B cell (primary cell): ENCODE data around the gene GET4. TPM values are rescaled to one million over a fixed set of nuclear protein-coding genes. Genes with fewer than 3 reads are reported as not detected.

Experiments
- ATAC-seq: fragments of 200-7000 bp; cut with Tn5 transposase; one replicate; pipeline ENCODE4 v1.10.0; 2021; ENCODE audit warnings: low read depth, mild to moderate bottlenecking, moderate number of reproducible peaks, moderate library complexity
- CTCF ChIA-PET: fragments of 350-600 bp; sonication (Branson Sonifier 250); formaldehyde crosslinking; loops from one replicate; lab custom pipeline; 2021; ENCODE audit warnings: antibody characterized with exemption, inconsistent platforms; lab: Charles Lee
- POLR2A ChIA-PET: fragments of 350-600 bp; sonication (Branson Sonifier 250); formaldehyde crosslinking; loops from one replicate; lab custom pipeline; 2021; ENCODE audit warnings: antibody characterized with exemption; lab: Charles Lee
- DNase-seq: peaks from one replicate; pipeline ENCODE4 v3.0.0; 2013
- H2AFZ ChIP-seq: 2 replicates; pipeline ENCODE4 v1.6.1; 2012; ENCODE audit warnings: mild to moderate bottlenecking, low read depth, low read length; ENCODE audit not compliant: insufficient read depth, poor library complexity, severe bottlenecking
- H3K27ac ChIP-seq, 2 donors: 1 replicate in 1 of 2; 2 replicates in 1 of 2; pipeline ENCODE4 v1.5.1; 2012 to 2013; ENCODE audit warnings: low read length in 2 of 2, mild to moderate bottlenecking in 2 of 2, moderate library complexity in 1 of 2
- H3K27me3 ChIP-seq, 4 experiments: fragments of 200-600 bp in 1 of 4; sonication (generic) in 1 of 4; replicated peaks in 1 of 4; 1 replicate in 2 of 4; 2 replicates in 2 of 4; pipeline versions ENCODE4 v1.6.1 to v1.7.0; 2013 to 2016; ENCODE audit warnings: low read length in 3 of 4, mild to moderate bottlenecking in 2 of 4, mixed read lengths in 1 of 4, moderate library complexity in 1 of 4; ENCODE audit not compliant: insufficient read depth in 4 of 4, control insufficient read depth in 3 of 4; ENCODE audit errors: control extremely low read depth in 1 of 4
- H3K36me3 ChIP-seq, 2 experiments: replicated peaks in 1 of 2; 1 replicate in 1 of 2; 2 replicates in 1 of 2; pipeline versions ENCODE4 v1.6.1 to v1.7.1; 2013; ENCODE audit warnings: low read length in 1 of 2; ENCODE audit not compliant: insufficient read depth in 2 of 2, control insufficient read depth in 1 of 2; ENCODE audit errors: control extremely low read depth in 1 of 2, extremely low read depth in 1 of 2
- H3K4me1 ChIP-seq, 2 donors: fragments of 200-600 bp in 1 of 2; sonication (generic) in 1 of 2; 1 replicate in 1 of 2; 2 replicates in 1 of 2; pipeline versions ENCODE4 v1.5.1 to v1.6.1; 2013 to 2017; ENCODE audit warnings: low read length in 2 of 2; ENCODE audit not compliant: control insufficient read depth in 2 of 2, insufficient read depth in 2 of 2
- H3K4me2 ChIP-seq: replicated peaks from 2 replicates; pipeline ENCODE3; 2012; ENCODE audit warnings: mild to moderate bottlenecking, low read depth, low read length; ENCODE audit not compliant: poor library complexity, severe bottlenecking
- H3K4me3 ChIP-seq, 5 experiments: fragments of 200-600 bp in 1 of 5; sonication (generic) in 1 of 5; 1 replicate in 3 of 5; 2 replicates in 2 of 5; pipeline versions ENCODE4 v1.5.1 to v1.7.0; 2011 to 2016; ENCODE audit warnings: low read length in 4 of 5, mild to moderate bottlenecking in 4 of 5, low read depth in 2 of 5, control low read depth in 1 of 5, moderate library complexity in 1 of 5; ENCODE audit not compliant: insufficient read depth in 1 of 5; ENCODE audit errors: control extremely low read depth in 1 of 5, extremely low read depth in 1 of 5
- H3K79me2 ChIP-seq: fragments of 200-600 bp; sonication (generic); one replicate; pipeline ENCODE4 v1.6.0; 2016; ENCODE audit warnings: low read length; ENCODE audit not compliant: control insufficient read depth, insufficient read depth
- H3K9ac ChIP-seq: fragments of 200-600 bp; sonication (generic); 2 replicates; pipeline ENCODE4 v1.6.1; 2017; ENCODE audit warnings: mild to moderate bottlenecking, low read length, moderate library complexity
- H3K9me3 ChIP-seq, 3 donors: one replicate each; pipeline versions ENCODE4 v1.6.1 to v1.7.1; 2013; ENCODE audit warnings: low read length in 2 of 3; ENCODE audit not compliant: control insufficient read depth in 2 of 3, insufficient read depth in 1 of 3; ENCODE audit errors: control extremely low read depth in 1 of 3
- H4K20me1 ChIP-seq: 2 replicates; pipeline ENCODE4 v1.6.0; 2012; ENCODE audit warnings: mild to moderate bottlenecking, low read length; ENCODE audit not compliant: insufficient read depth, control insufficient read depth, poor library complexity, severe bottlenecking
- H3K27ac Mint-ChIP-seq: one replicate; pipeline ENCODE4 v1.8.0; 2021; ENCODE audit warnings: mixed read lengths
- H3K27me3 Mint-ChIP-seq: one replicate; pipeline ENCODE4 v1.8.0; 2021; ENCODE audit warnings: mixed read lengths
- H3K4me1 Mint-ChIP-seq: one replicate; pipeline ENCODE4 v1.8.0; 2021; ENCODE audit warnings: mixed read lengths
- H3K4me3 Mint-ChIP-seq: one replicate; pipeline ENCODE4 v1.8.0; 2021; ENCODE audit warnings: mixed read lengths
- H3K9me3 Mint-ChIP-seq: one replicate; pipeline ENCODE4 v1.8.0; 2022; ENCODE audit warnings: mixed read lengths; ENCODE audit not compliant: insufficient read depth
- EZH2 ChIP-seq: IDR thresholded peaks from 2 replicates; pipeline ENCODE4 v1.6.1; 2012; ENCODE audit warnings: borderline replicate concordance, low read depth, mild to moderate bottlenecking, moderate library complexity, low read length; ENCODE audit not compliant: insufficient read depth, poor library complexity, severe bottlenecking
- WGBS: methylation state at CpG from one replicate; pipeline ENCODE4 v1.1.5; 2013; ENCODE audit warnings: missing lambda C conversion rate; ENCODE audit not compliant: insufficient coverage; 5-methylcytosine and 5-hydroxymethylcytosine counted together
- intact Hi-C: fragments of 100-400 bp; cut with micrococcal nuclease; formaldehyde crosslinking; loops from one replicate; pipeline ENCODE4 v1.10.0; 2022
- polyA plus RNA-seq: library from polyadenylated mRNA; depleted of rRNA; stranded (reverse); fragments of >200 nt; gene quantifications from 2 replicates; pipeline ENCODE4 v1.2.3, GENCODE V29; 2012
- total RNA-seq, 2 donors: library from RNA; stranded (reverse); fragments of 120-200 nt in 1 of 2; gene quantifications; 1 replicate in 1 of 2; 2 replicates in 1 of 2; pipeline versions ENCODE4 v1.2.3 to v1.2.4, GENCODE V29; 2013 to 2022
- TF ChIP-seq, protein P1 (sequence below): fragments of 200-600 bp; IDR thresholded peaks from one replicate; pipeline ENCODE4 v1.8.0; 2022; ENCODE audit warnings: antibody characterized with exemption, mild to moderate bottlenecking

GET4 gene
- total and polyA plus RNA-seq, 2 donors (not counting 1 experiment from before 2014, with no cell fraction given), result 53.5 to 65.5 TPM

DNA sequence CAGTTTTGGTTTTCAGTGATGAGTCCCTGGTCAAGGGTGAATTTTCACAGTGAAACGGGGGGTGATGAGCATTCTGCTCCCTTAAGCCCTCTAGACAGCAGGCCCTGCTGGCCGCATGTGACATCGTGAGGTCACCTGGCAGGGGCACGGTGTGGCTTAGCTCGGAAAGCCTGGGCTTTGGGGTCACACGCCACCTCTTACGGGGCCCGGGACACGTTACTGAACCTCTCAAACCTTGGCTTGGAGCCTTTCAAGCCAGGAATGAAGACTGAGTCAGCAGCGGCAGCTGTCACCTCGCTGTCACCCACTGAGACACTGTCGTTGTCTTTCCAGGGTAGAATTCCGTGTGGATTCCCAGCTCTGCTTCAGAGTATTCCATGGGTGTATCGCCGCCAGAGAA is 4.1 kb downstream of the GET4 start:
- peaks cover 10 to 21% of the 10 kb centered on the region in 2 donors for H3K4me1 ChIP-seq

DNA sequence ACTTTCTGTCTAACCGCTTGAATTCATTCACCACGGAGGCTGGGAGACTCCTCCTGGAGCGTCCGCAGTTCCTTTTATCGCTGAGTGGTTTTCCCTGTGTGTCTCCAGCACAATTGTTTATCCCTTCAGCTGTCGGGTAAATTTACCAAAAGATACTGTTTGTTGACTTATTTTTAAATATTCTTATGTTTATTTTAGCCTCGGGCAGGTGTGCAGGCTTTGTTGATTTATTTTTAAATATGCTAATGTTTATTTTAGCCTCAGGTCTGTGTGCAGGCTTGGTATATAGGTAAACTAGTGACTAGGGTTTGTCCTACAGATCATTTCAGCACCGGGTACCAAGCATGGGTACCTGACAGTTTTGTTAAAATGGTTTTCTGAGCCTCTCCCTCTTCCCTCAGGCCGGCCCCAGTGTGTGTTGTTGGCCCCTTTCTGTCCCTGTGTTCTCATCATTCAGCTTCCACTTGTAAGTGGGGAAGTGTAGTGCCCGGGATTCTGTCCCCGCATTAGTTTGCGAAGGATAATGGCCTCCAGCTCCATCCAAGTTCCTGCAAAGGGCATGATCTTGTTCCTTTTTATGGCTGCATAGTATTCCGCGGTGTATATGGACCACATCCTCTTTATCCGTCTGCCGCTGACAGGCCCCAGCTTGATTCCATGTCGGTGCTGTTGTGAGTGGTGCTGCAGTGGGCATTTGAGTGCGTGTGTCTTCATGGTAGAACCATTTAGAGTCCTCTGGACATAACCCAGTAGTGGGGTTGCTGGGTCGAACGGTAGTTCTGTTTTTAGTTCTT is 5.3 kb downstream of the GET4 start:
- DNase-seq, result no peak
- no peak overlapping the region for H2AFZ ChIP-seq
- ATAC-seq, result no peak
- POLR2A ChIA-PET, result no interaction called here
- 94% methylated on average over 15 of the region's 20 CpGs for WGBS
- H3K4me3 ChIP-seq, result no peak overlapping the region
- CTCF ChIA-PET, result no interaction called here
- peaks cover 1 to 14% of the 10 kb centered on the region in 2 experiments for H3K36me3 ChIP-seq
- peaks cover 96% of the 10 kb centered on the region for H3K79me2 ChIP-seq
- intact Hi-C loops, result no loop called here
- no peak overlapping the region for H3K27ac ChIP-seq
- Mint-ChIP-seq H3K4me1 (peaks cover 36% of the 10 kb centered on the region), H3K4me3 (no peak overlapping the region), H3K9me3 (no peaks in the 10 kb centered on the region), H3K27me3 (no peaks in the 10 kb centered on the region), H3K27ac (no peak overlapping the region)
- H3K4me1 ChIP-seq, result peaks cover 7 to 16% of the 10 kb centered on the region in 2 donors
- no peak for TF ChIP-seq EZH2
- TF ChIP-seq, protein P1, sequence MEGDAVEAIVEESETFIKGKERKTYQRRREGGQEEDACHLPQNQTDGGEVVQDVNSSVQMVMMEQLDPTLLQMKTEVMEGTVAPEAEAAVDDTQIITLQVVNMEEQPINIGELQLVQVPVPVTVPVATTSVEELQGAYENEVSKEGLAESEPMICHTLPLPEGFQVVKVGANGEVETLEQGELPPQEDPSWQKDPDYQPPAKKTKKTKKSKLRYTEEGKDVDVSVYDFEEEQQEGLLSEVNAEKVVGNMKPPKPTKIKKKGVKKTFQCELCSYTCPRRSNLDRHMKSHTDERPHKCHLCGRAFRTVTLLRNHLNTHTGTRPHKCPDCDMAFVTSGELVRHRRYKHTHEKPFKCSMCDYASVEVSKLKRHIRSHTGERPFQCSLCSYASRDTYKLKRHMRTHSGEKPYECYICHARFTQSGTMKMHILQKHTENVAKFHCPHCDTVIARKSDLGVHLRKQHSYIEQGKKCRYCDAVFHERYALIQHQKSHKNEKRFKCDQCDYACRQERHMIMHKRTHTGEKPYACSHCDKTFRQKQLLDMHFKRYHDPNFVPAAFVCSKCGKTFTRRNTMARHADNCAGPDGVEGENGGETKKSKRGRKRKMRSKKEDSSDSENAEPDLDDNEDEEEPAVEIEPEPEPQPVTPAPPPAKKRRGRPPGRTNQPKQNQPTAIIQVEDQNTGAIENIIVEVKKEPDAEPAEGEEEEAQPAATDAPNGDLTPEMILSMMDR, result no peak
- no peak overlapping the region for H3K4me2 ChIP-seq
- no peak overlapping the region for H3K9ac ChIP-seq
- H3K27me3 ChIP-seq, result no peaks in the 10 kb centered on the region
- H3K9me3 ChIP-seq, result peaks cover 0 to 8% (median 0%) of the 10 kb centered on the region in 3 donors
- peaks cover 88% of the 10 kb centered on the region for H4K20me1 ChIP-seq

More for the DNA sequence above, 4.1 kb downstream of the GET4 start:
- no peak for DNase-seq
- H3K27ac ChIP-seq, result no peak overlapping the region
- no peak overlapping the region for H2AFZ ChIP-seq
- H3K4me2 ChIP-seq, result no peak overlapping the region
- TF ChIP-seq EZH2, result no peak
- TF ChIP-seq, protein P1, result no peak
- peaks cover 34% of the 10 kb centered on the region for H3K4me1 Mint-ChIP-seq
- no peak overlapping the region for H3K4me3 Mint-ChIP-seq
- H3K9me3 Mint-ChIP-seq, result no peaks in the 10 kb centered on the region
- ChIA-PET POLR2A (no interaction called here), CTCF (interaction anchor here (0.6 kb wide), 1 partner anchor 247 kb away, joined by 3 read pairs; no protein-coding TSS in a partner anchor)
- peaks cover 0 to 13% (median 0%) of the 10 kb centered on the region in 3 donors for H3K9me3 ChIP-seq
- no peaks in the 10 kb centered on the region for H3K27me3 ChIP-seq
- no peaks in the 10 kb centered on the region for H3K27me3 Mint-ChIP-seq
- no peak overlapping the region for H3K27ac Mint-ChIP-seq
- WGBS, result 94% methylated on average over 15 of the region's 15 CpGs
- ATAC-seq, result no peak
- no peak overlapping the region for H3K9ac ChIP-seq
- intact Hi-C loops, result no loop called here
- peaks cover 76% of the 10 kb centered on the region for H4K20me1 ChIP-seq
- peaks cover 1 to 9% of the 10 kb centered on the region in 2 experiments for H3K36me3 ChIP-seq
- peaks cover 84% of the 10 kb centered on the region for H3K79me2 ChIP-seq
- no peak overlapping the region for H3K4me3 ChIP-seq
